ENCODE measurements around the gene SEPTIN8. TPM values are rescaled to one million over a fixed set of nuclear protein-coding genes. Genes with fewer than 3 reads are reported as not detected.

SEPTIN8 gene
- total and polyA plus RNA-seq, 5 experiments from 2014 or later, result 0.82 to 6.6 (median 1.2) TPM

DNA sequence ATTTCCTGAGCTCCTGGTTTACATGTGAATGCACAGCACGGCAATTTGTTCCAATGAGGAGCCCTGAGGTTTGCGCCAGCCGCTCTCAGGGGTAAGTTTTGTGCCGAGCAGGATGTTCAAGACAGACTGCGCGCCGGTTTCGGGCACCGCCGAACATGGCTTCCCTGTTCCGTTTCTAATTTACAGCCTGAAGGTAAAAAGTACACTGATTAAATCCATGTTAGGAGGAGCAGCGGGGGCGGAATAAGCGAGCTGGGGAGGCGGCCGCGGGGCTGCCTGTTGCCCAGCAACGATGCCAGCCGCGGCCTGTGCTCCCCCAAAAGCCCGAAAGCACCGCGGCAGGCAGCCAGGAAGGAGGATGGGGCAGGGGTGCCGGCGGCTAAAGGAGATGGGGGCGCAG, 42.4 kb upstream of the SEPTIN8 start:
- peaks cover 6 to 27% (median 15%) of the 10 kb centered on the region in 4 donors for H3K4me1 Mint-ChIP-seq
- POLR2A ChIA-PET, result interaction anchor here (0.9 to 2.5 kb wide), 4 partner anchors 10 to 432 kb away, joined by 3 to 7 read pairs (median 4); partner anchors contain the start of gene CCNI2
- H3K4me3 Mint-ChIP-seq, result peak overlapping the region; percentile 74 to 88 (median 77)
- peaks cover 3 to 33% (median 24%) of the 10 kb centered on the region in 5 donors for H3K27me3 Mint-ChIP-seq
- no peaks in the 10 kb centered on the region for H3K36me3 Mint-ChIP-seq
- ATAC-seq (peak; percentile 24 to 46), DNase-seq (peak in 1 of 10 donors; percentile 31)
- peak overlapping the region in 6 of 10 donors; percentile 0 to 74 (median 37) for H3K27ac Mint-ChIP-seq
- no peaks in the 10 kb centered on the region for H3K9me3 Mint-ChIP-seq

DNA sequence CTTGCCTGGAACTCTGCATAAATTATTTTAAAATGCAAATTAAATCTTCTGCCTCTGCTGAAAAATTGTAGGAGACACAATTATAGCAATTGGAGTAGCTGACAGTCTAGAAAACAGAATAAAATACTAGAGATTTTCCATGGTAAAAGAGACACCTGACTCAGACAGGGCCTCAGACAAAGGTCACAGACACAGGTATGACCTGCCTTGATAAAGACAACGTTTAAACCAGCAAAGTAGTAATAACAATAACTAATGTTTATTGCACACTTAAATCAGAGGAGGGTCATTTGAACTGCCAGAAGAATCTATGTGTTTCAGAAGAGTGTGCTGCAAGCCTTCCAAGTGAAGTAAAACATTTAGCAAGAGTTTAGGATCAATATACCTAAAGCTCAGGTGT, 40.0 kb upstream of the SEPTIN8 start:
- Mint-ChIP-seq H3K4me1 (peaks cover 11 to 26% (median 24%) of the 10 kb centered on the region in 4 donors), H3K4me3 (no peak overlapping the region), H3K9me3 (peaks cover 0 to 2% (median 0%) of the 10 kb centered on the region in 9 donors), H3K36me3 (no peaks in the 10 kb centered on the region), H3K27me3 (peaks cover 13 to 33% (median 22%) of the 10 kb centered on the region in 5 donors), H3K27ac (no peak overlapping the region)
- no peak for ATAC-seq
- DNase-seq, result no peak
- POLR2A ChIA-PET, result no interaction called here

DNA sequence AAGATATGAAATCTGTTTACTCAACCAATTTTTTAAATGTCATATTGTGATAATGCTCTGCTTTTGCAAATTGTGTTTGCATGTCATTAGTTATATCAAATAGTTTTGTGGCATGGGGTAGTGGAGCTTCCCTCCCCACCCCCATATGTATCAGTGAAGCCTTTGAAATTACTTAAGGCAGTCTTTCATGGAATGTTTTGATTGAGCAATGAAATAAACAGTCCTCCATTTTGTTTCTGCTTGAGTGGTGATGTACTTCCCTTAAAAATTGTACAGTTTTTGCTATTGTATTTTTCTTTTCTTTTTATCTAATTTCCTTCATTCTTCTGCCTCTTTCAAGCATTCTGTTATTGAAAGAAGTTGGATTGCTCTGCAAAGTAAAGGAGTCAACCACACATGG, 39.5 kb upstream of the SEPTIN8 start:
- DNase-seq, result no peak
- no peak for ATAC-seq
- H3K36me3 Mint-ChIP-seq, result no peaks in the 10 kb centered on the region
- POLR2A ChIA-PET, result no interaction called here
- peaks cover 0 to 2% (median 0%) of the 10 kb centered on the region in 9 donors for H3K9me3 Mint-ChIP-seq
- peaks cover 11 to 26% (median 24%) of the 10 kb centered on the region in 4 donors for H3K4me1 Mint-ChIP-seq
- H3K4me3 Mint-ChIP-seq, result no peak overlapping the region
- H3K27ac Mint-ChIP-seq, result no peak overlapping the region
- peaks cover 15 to 38% (median 22%) of the 10 kb centered on the region in 5 donors for H3K27me3 Mint-ChIP-seq

DNA sequence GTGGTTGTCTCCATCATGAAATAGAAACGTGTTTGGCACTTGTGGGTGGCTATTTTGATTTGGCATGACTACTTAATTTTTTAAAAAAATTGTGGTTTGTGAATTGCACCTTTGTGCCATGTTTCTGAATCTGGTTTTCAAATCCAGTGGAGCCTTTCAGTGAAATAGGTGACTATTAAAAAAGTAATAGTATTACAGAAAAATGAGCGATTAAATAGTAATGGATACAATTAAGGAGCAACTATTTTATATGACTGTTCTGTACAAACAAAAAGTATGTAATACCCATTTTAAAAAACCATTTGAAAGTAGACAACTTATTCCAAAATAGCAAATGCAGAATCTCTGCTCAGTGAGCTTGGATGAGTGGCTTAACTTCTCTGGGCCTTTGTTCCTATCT, 39.0 kb upstream of the SEPTIN8 start:
- Mint-ChIP-seq H3K27ac (no peak overlapping the region), H3K27me3 (peaks cover 20 to 42% (median 26%) of the 10 kb centered on the region in 5 donors), H3K36me3 (no peaks in the 10 kb centered on the region), H3K4me3 (no peak overlapping the region), H3K9me3 (peaks cover 0 to 2% (median 0%) of the 10 kb centered on the region in 9 donors), H3K4me1 (peaks cover 11 to 26% (median 24%) of the 10 kb centered on the region in 4 donors)
- ATAC-seq (no peak), DNase-seq (no peak)
- POLR2A ChIA-PET, result no interaction called here

DNA sequence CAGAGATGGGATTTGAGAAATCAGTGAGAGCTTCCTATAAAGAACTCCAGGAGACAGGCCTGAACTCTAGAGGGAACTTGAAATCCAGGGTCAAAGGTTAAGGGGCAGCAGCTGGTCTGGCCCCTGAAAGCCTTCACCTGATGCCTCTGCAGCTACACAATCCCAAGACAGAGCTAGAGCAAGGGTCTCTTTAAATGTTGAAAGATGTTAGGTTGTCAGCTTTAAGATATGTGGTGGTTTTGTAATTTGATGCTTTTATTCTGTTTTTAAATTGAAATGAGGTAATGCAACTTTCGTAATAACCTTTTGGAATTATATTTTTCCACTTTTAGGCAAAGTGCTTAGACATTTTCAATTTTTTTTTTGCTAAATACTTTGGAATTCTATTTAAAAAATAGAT, 38.4 kb upstream of the SEPTIN8 start:
- H3K9me3 Mint-ChIP-seq, result peaks cover 0 to 2% (median 0%) of the 10 kb centered on the region in 9 donors
- no peak overlapping the region for H3K27ac Mint-ChIP-seq
- peak overlapping the region in 9 of 10 donors; percentile 46 to 72 (median 51) for H3K4me3 Mint-ChIP-seq
- peaks cover 11 to 26% (median 24%) of the 10 kb centered on the region in 4 donors for H3K4me1 Mint-ChIP-seq
- no peak for ATAC-seq
- H3K36me3 Mint-ChIP-seq, result no peaks in the 10 kb centered on the region
- POLR2A ChIA-PET, result no interaction called here
- peaks cover 26 to 46% (median 33%) of the 10 kb centered on the region in 5 donors for H3K27me3 Mint-ChIP-seq
- DNase-seq, result no peak

DNA sequence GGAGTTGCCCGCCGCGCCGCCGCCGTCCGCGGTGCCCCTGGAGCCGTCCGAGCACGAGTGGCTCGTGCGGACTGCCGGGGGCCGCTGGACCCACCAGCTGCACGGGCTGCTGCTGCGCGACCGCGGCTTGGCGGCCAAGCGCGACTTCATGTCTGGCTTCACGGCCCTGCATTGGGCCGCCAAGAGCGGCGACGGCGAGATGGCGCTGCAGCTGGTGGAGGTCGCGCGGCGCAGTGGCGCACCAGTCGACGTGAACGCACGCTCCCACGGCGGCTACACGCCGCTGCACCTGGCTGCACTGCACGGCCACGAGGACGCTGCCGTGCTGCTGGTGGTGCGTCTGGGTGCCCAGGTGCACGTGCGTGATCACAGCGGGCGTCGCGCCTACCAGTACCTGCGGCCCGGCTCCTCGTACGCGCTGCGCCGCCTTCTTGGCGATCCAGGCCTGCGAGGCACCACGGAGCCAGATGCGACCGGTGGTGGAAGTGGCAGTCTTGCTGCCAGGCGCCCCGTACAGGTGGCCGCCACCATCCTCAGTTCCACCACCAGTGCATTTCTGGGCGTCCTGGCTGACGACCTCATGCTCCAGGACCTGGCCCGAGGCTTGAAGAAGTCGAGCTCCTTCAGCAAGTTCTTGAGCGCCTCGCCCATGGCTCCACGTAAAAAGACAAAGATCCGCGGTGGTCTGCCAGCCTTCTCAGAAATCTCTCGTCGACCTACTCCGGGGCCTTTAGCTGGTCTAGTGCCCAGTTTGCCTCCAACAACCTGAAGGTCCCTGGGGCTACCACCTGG, 37.7 kb upstream of the SEPTIN8 start:
- peaks cover 9 to 20% (median 17%) of the 10 kb centered on the region in 4 donors for H3K4me1 Mint-ChIP-seq
- no peak overlapping the region for H3K27ac Mint-ChIP-seq
- DNase-seq (no peak), ATAC-seq (no peak)
- peak overlapping the region in 9 of 10 donors; percentile 46 to 72 (median 51) for H3K4me3 Mint-ChIP-seq
- POLR2A ChIA-PET, result interaction anchor here (1.5 to 2.0 kb wide), 2 partner anchors 14 to 77 kb away, joined by 3 to 4 read pairs; partner anchors contain the start of gene KIF3A
- peaks cover 24 to 46% (median 39%) of the 10 kb centered on the region in 5 donors for H3K27me3 Mint-ChIP-seq
- H3K9me3 Mint-ChIP-seq, result peaks cover 0 to 2% (median 0%) of the 10 kb centered on the region in 9 donors
- no peaks in the 10 kb centered on the region for H3K36me3 Mint-ChIP-seq

DNA sequence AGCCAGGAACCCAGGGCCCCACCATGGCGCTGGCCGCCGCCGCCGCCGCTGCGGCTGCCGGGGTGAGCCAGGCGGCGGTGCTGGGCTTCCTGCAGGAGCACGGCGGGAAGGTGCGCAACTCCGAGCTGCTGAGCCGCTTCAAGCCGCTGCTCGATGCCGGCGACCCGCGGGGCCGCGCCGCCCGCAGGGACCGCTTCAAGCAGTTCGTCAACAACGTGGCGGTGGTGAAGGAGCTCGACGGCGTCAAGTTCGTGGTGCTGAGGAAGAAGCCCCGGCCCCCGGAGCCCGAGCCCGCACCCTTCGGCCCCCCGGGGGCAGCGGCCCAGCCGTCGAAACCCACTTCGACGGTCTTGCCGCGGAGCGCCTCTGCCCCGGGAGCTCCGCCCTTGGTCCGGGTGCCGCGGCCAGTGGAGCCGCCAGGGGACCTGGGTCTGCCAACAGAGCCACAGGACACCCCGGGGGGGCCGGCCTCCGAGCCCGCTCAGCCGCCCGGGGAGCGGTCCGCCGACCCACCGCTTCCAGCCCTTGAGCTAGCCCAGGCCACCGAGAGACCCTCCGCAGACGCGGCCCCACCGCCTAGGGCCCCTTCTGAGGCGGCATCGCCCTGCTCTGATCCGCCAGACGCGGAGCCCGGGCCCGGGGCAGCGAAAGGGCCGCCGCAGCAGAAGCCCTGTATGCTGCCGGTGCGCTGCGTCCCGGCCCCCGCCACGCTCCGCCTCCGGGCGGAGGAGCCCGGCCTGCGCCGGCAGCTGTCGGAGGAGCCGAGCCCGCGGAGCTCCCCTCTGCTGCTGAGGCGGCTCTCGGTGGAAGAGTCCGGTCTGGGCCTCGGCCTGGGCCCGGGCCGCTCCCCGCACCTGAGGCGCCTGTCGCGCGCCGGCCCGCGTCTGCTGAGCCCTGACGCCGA, 36.8 kb upstream of the SEPTIN8 start:
- Mint-ChIP-seq H3K9me3 (peaks cover 0 to 2% (median 0%) of the 10 kb centered on the region in 9 donors), H3K27me3 (peaks cover 31 to 46% (median 44%) of the 10 kb centered on the region in 5 donors), H3K4me3 (peak overlapping the region in 4 of 10 donors; percentile 34 to 73 (median 52)), H3K36me3 (no peaks in the 10 kb centered on the region), H3K4me1 (peaks cover 5 to 12% (median 10%) of the 10 kb centered on the region in 4 donors), H3K27ac (no peak overlapping the region)
- ATAC-seq, result peak; percentile 76 to 80
- POLR2A ChIA-PET, result interaction anchor here (0.6 to 2.0 kb wide), 4 partner anchors 15 to 428 kb away, joined by 3 to 4 read pairs (median 4); partner anchors contain the start of genes CCNI2 and KIF3A
- DNase-seq, result peak in 7 of 10 donors; percentile 18 to 41 (median 34)

DNA sequence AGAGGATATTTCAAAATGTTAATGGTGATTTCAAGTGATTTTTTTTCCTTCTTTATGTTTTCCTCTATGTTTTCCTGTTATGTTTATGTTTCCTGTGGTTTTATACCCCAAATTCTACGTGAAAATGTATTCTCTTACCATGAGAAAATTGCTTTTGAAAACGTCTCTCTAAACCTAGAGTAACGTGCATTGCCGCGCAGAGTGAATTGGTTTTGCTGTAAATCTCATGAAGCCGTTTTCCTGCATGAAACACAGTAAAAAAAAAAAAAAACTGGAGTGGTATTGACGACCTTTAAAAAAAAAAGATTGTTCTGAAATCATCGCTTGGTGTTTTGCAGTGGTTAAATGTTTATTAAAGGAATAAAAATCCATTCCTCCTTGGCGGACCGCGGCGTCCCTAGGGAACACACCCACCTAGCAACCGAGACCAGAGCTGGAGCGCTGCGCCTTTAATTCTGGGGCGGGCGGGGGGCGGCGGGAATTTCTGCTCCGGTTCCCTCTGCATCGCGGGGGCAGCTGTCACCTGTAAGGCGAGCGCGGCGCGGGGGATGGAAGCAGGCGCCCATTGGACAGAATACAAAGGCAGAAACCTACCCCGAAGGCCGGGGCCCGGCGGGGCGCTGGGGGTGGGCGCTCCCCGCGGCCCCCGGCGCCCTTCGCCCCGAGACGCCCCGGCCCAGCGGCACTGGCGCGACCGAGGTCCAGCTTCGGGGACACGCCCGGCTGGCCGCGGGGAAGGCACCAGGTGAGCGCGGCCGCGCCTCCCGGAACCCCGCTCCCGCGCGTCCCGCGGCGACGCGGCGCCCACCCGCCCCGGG, 36.0 kb upstream of the SEPTIN8 start, which contains the start of gene SOWAHA:
SOWAHA (plus strand) TSS at position 522 of the 818 bp plus-strand sequence. CDS start 320 bp downstream, outside the sequence.
- peak within 1 kb of the TSS in 3 of 10 donors; percentile 22 to 83 (median 43) for H3K27ac Mint-ChIP-seq
- peaks cover 0 to 2% (median 0%) of the 10 kb centered on the region in 9 donors for H3K9me3 Mint-ChIP-seq
- H3K4me1 Mint-ChIP-seq, result peaks cover 5 to 12% (median 10%) of the 10 kb centered on the region in 4 donors

DNA sequence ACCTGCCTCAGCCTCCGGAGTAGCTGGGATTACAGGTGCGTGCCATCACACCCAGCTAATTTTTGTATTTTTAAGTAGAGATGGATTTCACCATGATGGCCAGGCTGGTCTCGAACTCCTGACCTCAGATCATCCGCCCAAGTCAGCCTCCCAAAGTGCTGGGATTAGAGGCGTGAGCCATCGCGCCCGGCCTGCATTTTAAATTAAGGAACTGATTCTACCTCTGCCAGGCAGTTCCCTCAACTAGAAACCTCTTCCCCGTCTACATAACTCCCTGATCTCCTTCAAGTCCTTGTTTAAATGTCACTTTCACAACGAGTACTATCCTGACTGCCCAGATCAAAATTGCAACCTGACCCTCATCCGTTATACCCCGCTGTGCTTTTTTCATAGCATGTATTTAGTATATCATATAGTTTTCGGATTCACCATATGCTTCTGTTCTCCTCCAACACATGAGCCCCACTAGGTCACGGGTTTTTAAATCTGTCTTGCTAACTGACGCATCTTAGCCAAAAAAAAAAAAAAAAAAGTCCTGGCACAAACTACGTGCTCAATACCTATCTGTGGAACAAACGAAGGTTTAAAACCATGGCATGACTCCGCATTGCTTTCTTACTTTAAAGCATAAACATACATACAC, 35.2 kb upstream of the SEPTIN8 start:
- Mint-ChIP-seq H3K4me1 (peaks cover 5 to 12% (median 10%) of the 10 kb centered on the region in 4 donors), H3K36me3 (no peaks in the 10 kb centered on the region), H3K9me3 (peaks cover 0 to 2% (median 0%) of the 10 kb centered on the region in 9 donors), H3K4me3 (peak overlapping the region in 9 of 10 donors; percentile 73 to 88 (median 81)), H3K27ac (peak overlapping the region in 1 of 10 donors; percentile 22), H3K27me3 (peaks cover 35 to 57% (median 53%) of the 10 kb centered on the region in 5 donors)
- no peak for ATAC-seq
- no peak for DNase-seq
- POLR2A ChIA-PET, result no interaction called here

More for the DNA sequence above, 36.0 kb upstream of the SEPTIN8 start, which contains the start of gene SOWAHA:
- POLR2A ChIA-PET, result interaction anchor here (0.5 to 2.0 kb wide), 4 partner anchors 16 to 256 kb away, joined by 3 to 4 read pairs (median 3); partner anchors contain the start of genes CCNI2, KIF3A and RAD50
- H3K27me3 Mint-ChIP-seq, result peaks cover 33 to 52% (median 47%) of the 10 kb centered on the region in 5 donors
- ATAC-seq, result peak; percentile 37 to 43
- DNase-seq, result peak in 1 of 10 donors; percentile 18
- H3K36me3 Mint-ChIP-seq, result no peaks in the 10 kb centered on the region
- peak within 1 kb of the TSS; percentile 73 to 89 (median 82) for H3K4me3 Mint-ChIP-seq

DNA sequence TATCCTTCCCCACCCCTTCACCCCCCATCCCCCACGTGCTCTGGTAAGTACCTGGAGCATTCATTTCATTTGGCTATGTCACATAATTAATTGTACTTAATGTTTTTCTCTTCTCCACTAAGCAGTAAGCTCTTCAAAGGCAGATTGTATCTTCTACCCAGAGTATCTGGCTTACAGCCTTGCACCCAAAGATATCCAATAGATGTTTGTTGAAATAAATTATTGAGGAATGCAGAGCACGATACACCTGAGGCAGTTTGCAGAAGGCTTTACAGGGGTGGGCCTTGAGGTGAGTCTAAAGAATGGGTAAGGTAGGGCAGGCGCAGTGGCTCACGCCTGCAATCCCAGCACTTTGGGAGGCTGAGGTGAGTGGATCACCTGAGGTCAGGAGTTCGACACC, 33.6 kb upstream of the SEPTIN8 start:
- H3K27me3 Mint-ChIP-seq, result peaks cover 35 to 69% (median 60%) of the 10 kb centered on the region in 5 donors
- no peak for DNase-seq
- no peak overlapping the region for H3K27ac Mint-ChIP-seq
- POLR2A ChIA-PET, result no interaction called here
- peaks cover 0 to 2% (median 0%) of the 10 kb centered on the region in 9 donors for H3K9me3 Mint-ChIP-seq
- H3K4me1 Mint-ChIP-seq, result peaks cover 5 to 12% (median 10%) of the 10 kb centered on the region in 4 donors
- H3K36me3 Mint-ChIP-seq, result no peaks in the 10 kb centered on the region
- H3K4me3 Mint-ChIP-seq, result no peak overlapping the region
- ATAC-seq, result no peak

DNA sequence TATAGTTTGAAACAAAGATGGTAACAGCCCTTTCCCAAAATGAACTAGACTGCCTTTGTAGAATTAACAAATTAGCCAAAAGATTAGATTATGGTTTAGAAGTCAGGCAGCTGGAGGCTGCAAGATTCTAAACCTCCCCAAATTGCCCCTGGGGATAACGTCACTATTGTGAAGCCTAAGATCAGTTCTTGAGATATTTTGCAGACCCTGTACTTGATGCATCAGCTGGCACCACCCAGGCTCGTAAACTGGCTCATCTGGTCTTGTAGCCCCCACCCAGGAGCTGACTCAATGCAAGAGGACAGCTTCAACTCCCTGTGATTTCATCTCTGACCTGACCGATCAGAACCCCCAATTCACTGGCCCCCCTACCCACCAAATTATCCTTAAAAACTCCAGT, 31.8 kb upstream of the SEPTIN8 start:
- no peak overlapping the region for H3K4me3 Mint-ChIP-seq
- POLR2A ChIA-PET, result no interaction called here

More for the DNA sequence above, 31.8 kb upstream of the SEPTIN8 start:
- ATAC-seq (no peak), DNase-seq (no peak)
- H3K4me1 Mint-ChIP-seq, result peaks cover 5 to 11% (median 10%) of the 10 kb centered on the region in 4 donors
- H3K27ac Mint-ChIP-seq, result no peak overlapping the region
- peaks cover 0 to 4% (median 0%) of the 10 kb centered on the region in 9 donors for H3K9me3 Mint-ChIP-seq
- peaks cover 36 to 87% (median 69%) of the 10 kb centered on the region in 5 donors for H3K27me3 Mint-ChIP-seq
- peaks cover 0 to 3% (median 0%) of the 10 kb centered on the region in 3 donors for H3K36me3 Mint-ChIP-seq

Measured in naive thymus-derived CD8-positive, alpha-beta T cell (primary cell).